Activated naive CD4-positive, alpha-beta T cell treated with anti-CD3 and anti-CD28 coated beads, Interleukin-2, amount 50 U/mL, for 16 hours (primary cell): Measurements from ENCODE around the gene DNAH12.
"Not testable (repeated sequence)": the region's sequence is repeated elsewhere in the genome, so short reads cannot be mapped to it uniquely, and the experiment has no call there.

Experiments used
- DNase-seq: peaks from one replicate; pipeline ENCODE4 v3.0.0-alpha.2; 2020

Gene DNAH12

GRCh38 chr3:57409471-57409870, 134.7 kb downstream of the DNAH12 start:
- DNase-seq: no peak

GRCh38 chr3:57402675-57403074, 141.5 kb downstream of the DNAH12 start:
- no peak for DNase-seq

DNA sequence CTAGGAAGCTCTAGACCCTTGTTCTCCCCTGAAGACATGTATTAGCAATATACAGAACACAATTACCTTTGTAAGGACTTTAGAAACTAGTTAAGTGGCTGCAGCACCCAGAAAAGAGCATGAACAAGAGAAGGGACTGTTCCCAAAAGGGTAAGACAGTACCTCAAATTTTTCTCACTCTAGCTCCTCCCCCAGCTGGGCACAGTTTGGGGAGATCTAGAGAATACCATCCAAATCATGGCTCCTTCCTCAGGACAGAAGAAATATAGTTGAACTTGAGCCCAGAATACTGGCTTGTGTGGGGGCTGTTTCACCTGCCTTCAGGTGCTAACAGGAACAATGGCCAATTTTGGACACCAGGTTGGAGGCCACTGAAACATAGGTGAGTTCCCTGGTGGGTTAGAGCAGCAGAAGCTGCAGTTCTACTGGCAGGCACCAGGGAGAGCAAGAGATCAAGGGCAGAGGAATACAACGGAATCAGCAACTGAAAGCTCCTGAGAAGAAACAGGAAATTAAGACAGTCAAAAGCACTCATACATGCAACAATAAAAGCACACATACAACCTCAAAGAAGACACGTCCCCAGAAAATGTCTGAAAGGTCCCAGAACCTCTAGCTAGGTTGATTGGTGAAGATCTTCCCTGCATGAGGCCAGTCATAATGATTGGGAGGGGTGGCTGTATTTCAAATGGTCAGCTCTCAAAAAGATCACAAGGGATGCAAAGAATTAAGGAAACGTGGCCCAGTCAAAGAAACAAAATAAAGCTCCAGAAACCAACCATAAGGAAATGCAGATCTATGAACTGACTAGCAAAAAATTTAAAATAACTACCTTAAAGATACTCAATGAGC, 146.7 kb downstream of the DNAH12 start:
- peak; percentile 61 for DNase-seq

DNA sequence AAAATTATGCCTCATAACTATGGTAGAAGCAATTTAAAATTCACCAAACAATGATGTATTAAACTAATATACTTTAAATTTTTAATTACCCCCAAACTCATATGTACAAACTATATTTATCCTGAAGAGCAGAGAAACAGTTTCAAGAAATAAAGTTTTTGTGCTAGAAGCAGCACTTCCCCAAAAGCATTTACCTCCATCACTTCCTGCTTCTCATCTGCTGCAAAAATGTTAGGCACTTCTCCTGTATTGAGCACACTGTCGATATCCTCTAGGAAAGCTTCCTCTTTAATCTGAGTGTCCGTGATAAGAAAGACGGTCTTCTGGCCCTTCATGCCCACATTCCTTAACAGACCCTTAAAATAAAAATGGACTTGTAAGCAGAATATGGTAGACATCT, 150.2 kb downstream of the DNAH12 start:
- DNase-seq: no peak

DNA sequence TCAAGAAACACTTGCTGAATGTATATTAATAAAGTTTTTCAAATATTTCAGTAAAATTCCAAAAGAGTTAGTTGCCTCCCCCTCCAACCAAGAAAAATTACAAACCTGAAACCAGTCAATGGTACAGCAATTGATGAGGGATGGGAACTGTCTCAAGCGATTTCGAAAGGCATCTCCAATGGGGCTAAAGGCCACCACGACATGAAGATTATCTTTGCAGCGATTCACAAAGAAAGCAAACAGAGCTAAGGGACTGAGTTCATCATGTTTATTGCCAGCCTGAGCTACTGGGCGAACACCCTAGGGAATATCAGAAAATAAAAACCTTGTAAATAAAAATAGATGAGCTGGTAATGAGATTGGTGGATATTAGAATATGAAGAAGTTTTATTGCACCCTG, 152.4 kb downstream of the DNAH12 start:
- no peak for DNase-seq

DNA sequence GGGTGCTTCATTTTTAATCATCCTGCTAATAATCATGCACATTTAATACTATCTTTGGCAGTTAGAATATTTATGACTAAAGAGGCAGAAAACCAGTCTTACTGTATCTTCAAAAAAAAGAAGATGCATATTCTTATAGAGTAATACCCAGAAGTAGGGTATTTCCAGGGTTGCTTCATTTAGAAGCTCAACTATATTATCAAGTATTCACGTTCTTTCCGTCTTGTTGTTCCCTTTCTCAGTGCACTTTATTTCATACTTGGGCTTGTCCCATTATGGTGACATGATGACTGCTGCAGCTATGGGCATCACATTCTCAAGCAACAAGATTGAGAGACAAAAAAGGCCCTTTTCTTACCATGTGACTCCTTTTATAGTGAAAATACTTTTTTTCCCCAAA, 154.9 kb downstream of the DNAH12 start:
- no peak for DNase-seq

DNA sequence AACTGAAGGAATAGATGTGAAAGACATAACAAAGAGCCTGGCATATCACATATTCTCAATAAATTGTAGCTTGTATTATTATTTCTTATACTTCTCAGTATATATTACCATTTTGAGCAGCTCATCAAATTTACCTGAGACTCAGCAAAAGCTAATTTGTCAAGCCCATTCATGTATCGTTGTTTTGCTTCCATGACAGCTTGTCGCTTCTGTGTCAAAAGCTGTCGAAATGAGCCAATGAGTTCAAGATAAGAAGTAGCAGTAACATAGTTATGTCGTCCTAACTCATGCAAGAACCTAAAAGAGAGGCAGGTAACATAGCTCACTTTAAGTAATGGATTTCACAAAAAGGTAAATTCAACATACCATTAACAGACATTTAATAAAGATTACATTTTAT, 157.8 kb downstream of the DNAH12 start:
- DNase-seq: no peak

- DNase-seq: no peak
Observed at GRCh38 chr3:57385498-57385897, 158.6 kb downstream of the DNAH12 start.

DNA sequence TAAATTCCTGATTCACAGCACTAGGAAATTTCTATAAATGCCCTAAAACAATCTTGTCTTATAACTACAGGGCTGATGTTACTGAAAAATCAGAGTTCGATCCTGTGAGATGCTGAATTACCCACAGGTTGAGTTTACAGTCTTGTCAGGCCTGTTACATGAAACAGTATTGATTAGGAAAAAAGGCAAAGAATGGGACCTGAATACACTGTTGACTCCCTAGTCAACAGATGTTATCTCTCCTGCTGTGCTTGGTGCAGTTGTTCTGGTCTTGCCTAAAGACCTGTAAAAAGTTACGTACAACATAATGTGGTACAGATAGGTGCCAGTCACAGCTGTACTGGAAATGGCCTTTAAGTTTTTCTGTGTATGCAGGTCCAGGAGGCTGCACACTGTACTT, 160.3 kb downstream of the DNAH12 start:
- no peak for DNase-seq

- no peak for DNase-seq
Observed at GRCh38 chr3:57383406-57383805, 160.7 kb downstream of the DNAH12 start.

- DNase-seq: no peak
Observed at GRCh38 chr3:57382933-57383332, 161.2 kb downstream of the DNAH12 start.

DNA sequence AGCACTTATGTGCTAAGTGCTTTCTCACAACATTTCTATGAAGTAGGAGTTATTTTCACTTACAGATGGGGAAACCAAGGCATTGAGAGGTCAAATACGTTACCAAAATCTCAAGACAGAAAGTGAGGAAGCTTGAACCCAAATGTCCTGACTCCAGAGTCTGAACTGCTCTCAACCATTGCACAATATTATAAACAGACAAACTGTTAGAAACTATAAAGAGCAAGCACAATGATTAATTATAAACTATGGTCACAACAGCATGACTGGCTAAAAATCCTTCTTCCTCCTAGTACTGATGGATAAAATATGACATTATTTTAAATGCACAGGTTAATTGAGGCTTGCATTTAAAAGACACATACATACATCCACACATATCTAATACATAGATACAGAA, 173.8 kb downstream of the DNAH12 start:
- DNase-seq: no peak

DNA sequence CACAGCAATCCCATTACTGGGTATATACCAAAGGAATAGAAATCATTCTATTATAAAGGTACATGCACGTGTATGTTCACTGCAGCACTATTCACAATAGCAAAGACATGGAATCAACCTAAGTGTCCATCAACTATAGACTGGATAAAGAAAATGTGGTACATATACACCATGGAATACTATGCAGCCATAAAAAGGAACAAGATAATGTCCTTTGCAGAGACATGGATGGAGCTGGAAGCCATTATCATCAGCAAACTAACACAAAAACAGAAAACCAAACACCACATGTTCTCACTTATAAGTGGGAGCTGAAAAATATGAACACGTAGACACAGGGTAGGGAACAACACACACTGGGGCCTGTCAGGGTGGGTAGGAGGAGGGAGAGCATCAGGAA, 179.1 kb downstream of the DNAH12 start:
- not testable (repeated sequence) for DNase-seq

- DNase-seq: not testable (repeated sequence)
Observed at GRCh38 chr3:57356275-57356674, 187.9 kb downstream of the DNAH12 start.

DNA sequence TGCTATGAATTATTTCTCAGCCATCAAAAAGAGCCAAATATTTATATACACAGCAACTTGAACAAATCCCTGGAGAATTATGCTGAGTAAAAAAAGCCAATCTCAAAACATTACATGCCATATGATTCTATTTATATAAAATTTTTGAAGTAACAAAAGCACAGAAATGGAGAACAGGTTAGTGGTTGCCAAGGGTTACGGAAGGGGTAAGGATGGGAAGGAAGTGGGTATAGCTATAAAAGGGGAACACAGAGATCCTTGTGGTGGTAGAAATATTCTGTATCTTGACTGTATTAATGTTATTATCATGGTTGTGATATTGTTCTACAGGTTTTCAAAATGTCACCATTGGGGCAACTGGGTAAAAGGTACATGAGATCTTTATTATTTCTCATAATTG, 189.4 kb downstream of the DNAH12 start:
- DNase-seq: no peak

GRCh38 chr3:57350271-57350670, 193.9 kb downstream of the DNAH12 start:
- no peak for DNase-seq

DNA sequence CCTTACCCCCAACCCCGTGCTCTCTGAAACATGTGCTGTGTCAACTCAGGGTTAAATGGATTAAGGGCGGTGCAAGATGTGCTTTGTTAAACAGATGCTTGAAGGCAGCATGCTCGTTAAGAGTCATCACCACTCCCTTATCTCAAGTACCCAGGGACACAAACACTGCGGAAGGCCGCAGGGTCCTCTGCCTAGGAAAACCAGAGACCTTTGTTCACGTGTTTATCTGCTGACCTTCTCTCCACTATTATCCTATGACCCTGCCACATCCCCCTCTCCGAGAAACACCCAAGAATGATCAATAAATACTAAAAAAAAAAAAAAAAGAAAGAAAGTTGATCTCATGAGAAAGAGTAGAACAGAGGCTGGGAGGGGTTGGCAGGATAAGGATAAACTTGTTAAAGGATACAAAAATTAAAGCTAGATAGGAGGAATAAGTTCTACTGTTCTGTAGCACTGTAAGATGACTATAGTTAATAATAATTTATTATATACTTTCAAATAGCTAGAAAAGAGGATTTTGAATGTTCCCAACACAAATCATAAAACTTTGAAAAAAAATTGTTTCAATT, 205.0 kb downstream of the DNAH12 start:
- not testable (repeated sequence) for DNase-seq

GRCh38 chr3:57338272-57339070, 205.7 kb downstream of the DNAH12 start:
- DNase-seq: not testable (repeated sequence)

DNA sequence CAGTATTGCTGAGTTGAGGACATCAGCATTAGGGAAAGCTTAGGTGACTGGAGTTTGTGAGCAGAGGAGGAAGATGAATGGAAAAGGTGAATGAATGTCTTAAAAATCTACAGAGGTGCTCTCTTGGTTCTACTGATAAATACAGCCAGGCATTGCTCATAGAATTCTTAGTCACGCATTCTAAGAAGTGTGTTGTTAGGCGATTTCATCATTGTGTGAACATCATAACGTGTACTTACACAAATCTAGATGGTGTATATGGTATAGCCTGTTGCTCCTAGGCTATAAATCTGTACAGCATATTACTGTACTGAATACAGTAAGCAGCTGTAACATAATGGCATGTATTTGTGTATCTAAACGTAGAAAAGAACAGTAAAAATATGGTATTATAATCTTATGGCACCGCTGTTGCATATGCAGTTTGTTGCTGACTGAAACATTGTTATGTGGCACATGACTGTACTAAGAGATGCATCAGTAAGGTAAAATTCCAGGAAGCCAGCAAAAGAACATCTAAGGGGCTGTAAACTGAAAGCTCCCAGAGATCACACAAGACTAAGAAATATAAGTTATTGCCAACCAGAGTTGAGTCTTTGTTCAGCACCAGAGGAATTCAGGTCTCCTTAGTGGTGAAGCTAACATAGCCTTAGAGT, 208.7 kb downstream of the DNAH12 start:
- DNase-seq: no peak

DNA sequence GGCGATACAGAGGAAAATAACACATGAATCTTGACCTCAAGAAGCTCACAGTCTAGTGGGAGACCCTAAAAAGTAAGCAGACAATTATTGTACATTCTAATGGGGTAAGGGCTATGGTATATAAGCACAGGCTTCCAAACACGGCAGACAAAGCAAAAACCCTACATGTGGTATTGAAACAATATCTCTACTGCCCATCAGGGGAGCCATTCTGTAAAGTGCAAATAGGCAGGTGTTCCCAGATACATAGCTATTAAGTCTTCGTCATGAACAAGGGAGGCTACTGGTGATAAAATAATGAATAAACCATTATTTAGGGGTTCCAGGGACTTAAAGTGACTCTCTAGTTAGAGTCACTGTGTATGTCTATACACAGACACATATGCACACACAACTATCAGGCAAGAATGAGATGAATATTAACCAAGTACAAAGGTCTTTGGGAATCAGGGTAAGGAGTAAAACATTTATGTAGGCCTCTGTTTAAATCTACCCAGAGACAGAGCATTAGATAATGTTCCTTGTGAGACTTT, 213.0 kb downstream of the DNAH12 start:
- no peak for DNase-seq

- DNase-seq: not testable (repeated sequence)
Observed at GRCh38 chr3:57326498-57326897, 217.6 kb downstream of the DNAH12 start.

- no peak for DNase-seq
Observed at GRCh38 chr3:57314204-57314603, 229.9 kb downstream of the DNAH12 start.

DNA sequence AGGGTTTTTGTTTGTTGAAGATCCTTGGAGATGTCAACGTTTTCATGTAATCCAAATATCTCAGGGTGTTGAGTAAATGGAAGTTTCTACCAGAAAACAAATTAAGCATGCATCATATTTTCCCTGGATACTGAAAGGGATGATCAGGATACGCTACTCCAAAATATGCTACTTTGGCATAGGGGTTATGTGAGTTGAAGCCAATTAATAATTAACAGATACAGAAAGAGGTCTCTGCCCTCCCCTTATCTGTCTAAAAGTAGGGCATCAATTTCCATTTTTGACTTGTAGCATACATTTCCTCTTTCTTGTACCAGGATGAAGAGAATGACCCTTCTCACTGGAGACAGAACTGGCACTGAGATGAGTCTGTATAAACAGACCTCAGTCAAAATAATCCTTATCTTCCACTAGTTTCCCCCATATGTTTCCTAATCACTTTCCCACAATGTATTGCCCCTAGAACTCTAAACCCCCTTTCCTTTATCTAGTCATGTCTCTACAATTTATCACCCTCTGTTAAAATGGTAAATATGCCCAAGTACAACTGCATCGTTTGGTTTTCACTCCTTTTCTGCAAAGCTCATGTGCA, 234.3 kb downstream of the DNAH12 start:
- no peak for DNase-seq
